GM10266 (cell line): ENCODE results near the gene CEP135.

Experiments
- DNase-seq: peaks from one replicate; pipeline ENCODE4 v3.0.0; 2012; ENCODE audit errors: extremely low spot score
- TF ChIP-seq, protein P1 (sequence below): IDR thresholded peaks from 2 replicates; pipeline ENCODE4 v1.5.1; 2012; ENCODE audit warnings: mild to moderate bottlenecking, low read depth; ENCODE audit not compliant: control insufficient read depth, insufficient read depth; ENCODE audit errors: missing control alignments

CEP135 gene

GRCh38 chr4:55941881-55942396 is 6.8 kb upstream of the CEP135 start:
- TF ChIP-seq, protein P1, sequence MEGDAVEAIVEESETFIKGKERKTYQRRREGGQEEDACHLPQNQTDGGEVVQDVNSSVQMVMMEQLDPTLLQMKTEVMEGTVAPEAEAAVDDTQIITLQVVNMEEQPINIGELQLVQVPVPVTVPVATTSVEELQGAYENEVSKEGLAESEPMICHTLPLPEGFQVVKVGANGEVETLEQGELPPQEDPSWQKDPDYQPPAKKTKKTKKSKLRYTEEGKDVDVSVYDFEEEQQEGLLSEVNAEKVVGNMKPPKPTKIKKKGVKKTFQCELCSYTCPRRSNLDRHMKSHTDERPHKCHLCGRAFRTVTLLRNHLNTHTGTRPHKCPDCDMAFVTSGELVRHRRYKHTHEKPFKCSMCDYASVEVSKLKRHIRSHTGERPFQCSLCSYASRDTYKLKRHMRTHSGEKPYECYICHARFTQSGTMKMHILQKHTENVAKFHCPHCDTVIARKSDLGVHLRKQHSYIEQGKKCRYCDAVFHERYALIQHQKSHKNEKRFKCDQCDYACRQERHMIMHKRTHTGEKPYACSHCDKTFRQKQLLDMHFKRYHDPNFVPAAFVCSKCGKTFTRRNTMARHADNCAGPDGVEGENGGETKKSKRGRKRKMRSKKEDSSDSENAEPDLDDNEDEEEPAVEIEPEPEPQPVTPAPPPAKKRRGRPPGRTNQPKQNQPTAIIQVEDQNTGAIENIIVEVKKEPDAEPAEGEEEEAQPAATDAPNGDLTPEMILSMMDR = no peak
- no peak for DNase-seq

- TF ChIP-seq, protein P1 = no peak
- peak; percentile 42 for DNase-seq
These were observed 1.4 kb upstream of the CEP135 start for GRCh38 chr4:55947254-55947882.

DNA sequence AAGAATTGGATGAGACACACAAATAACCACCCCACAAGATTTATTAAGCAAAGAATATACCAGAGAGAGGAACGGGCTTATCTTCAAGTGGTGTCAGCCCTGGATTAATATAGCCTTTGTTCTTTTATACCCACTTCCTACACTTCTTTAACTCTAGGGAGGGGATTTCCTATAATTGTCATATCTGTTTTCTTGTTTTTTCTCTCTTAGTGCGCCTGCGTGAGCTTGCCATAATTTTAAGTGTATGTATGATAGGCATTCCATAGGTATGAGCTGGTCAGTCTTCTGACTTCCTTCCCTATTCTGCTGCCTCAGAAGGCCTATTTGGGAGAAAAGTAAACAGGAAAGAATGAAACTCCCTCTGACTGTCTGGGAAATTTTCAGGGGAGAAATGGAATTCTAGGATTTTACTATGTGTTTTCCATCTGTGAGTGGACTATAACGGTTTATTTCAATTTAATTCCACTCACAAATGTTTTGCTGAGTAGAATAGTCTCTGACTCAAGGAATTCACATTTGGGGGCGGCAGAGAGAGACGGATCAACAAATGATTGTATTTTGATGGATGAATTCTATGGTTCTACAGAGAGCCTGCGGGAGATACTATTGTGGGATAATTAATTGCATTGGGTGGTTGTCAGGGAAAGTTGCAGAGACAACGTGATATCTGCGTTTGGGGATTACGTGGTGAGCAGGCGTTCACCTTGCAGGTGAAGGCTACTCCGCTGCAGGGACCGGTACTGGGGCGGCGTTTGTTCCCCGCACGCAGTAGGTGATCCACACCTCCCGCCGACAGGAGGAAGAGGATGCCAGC is 626 bp upstream of the CEP135 start:
- TF ChIP-seq, protein P1 = peak; percentile 8
- peak; percentile 56 for DNase-seq

GRCh38 chr4:55949482-55949802 is 697 bp downstream of the CEP135 start:
- no peak for DNase-seq

DNA sequence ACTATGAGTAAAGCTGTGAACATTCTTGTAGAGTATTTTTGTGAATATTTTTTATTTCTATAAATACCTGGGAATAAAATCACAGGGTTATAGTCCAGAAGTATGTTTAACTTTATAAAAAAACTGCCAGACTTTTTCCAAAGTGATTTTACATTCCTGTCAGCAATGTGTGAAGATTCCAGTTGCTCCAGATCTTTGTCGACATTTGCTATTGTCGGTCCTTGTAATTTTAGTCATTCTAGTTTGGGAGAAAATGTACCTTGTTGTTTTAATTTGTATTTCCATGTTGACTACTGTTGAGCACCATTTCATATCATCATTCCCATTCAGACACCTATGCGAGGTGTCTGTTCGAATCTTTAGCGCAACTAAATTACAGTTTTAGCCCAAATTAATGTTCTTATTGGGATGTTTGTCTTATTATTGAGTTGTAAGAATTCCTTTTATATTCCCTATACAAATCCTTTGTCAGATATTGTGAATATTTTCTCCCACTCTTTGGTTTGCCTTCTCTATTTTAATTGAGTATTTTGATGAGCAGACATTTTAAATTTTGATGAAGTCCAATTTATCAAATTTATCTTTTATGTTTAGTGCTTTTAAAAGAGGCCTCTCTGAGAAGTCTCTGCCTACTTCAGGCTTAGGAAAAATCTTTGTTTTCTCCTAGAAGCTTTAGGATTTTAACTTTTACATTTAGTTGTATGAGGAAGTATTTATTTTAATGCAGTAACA is 2.6 kb downstream of the CEP135 start:
- DNase-seq = no peak
- TF ChIP-seq, protein P1 = no peak

More at GRCh38 chr4:55949482-55949802, 697 bp downstream of the CEP135 start:
- TF ChIP-seq, protein P1 = no peak

- TF ChIP-seq, protein P1 = no peak
- no peak for DNase-seq
These were observed 7.0 kb downstream of the CEP135 start for GRCh38 chr4:55955710-55956109.
